HG03521 (cell line): ENCODE data around the gene NDUFS8.

Source experiments
- ATAC-seq: cut with Tn5 transposase; IDR thresholded peaks from one replicate; pipeline ENCODE4 v1.9.1; 2021; ENCODE audit warnings: mild to moderate bottlenecking, moderate library complexity; ENCODE audit not compliant: unreplicated experiment

NDUFS8 gene

GRCh38 chr11:68048681-68049508, 18.4 kb downstream of the NDUFS8 start:
- ATAC-seq = no peak

GRCh38 chr11:68049509-68050370, 19.3 kb downstream of the NDUFS8 start:
- ATAC-seq = no peak

- ATAC-seq = no peak
Measured at GRCh38 chr11:68050371-68050841, 19.9 kb downstream of the NDUFS8 start.

GRCh38 chr11:68051191-68052136, 21.0 kb downstream of the NDUFS8 start:
- ATAC-seq = no peak

- ATAC-seq = no peak
Measured at GRCh38 chr11:68052137-68052873, 21.8 kb downstream of the NDUFS8 start.

GRCh38 chr11:68053117-68053516, 22.6 kb downstream of the NDUFS8 start:
- ATAC-seq = no peak

- no peak for ATAC-seq
Measured at GRCh38 chr11:68053981-68054812, 23.7 kb downstream of the NDUFS8 start.

GRCh38 chr11:68056317-68057285, 26.1 kb downstream of the NDUFS8 start:
- no peak for ATAC-seq

GRCh38 chr11:68057807-68058206, 27.3 kb downstream of the NDUFS8 start:
- no peak for ATAC-seq

GRCh38 chr11:68061508-68061907, 31.0 kb downstream of the NDUFS8 start:
- ATAC-seq = no peak

GRCh38 chr11:68064926-68065325, 34.4 kb downstream of the NDUFS8 start:
- no peak for ATAC-seq

- ATAC-seq = no peak
Measured at GRCh38 chr11:68065841-68066240, 35.4 kb downstream of the NDUFS8 start.

GRCh38 chr11:68066742-68067141, 36.3 kb downstream of the NDUFS8 start:
- no peak for ATAC-seq

- no peak for ATAC-seq
Measured at GRCh38 chr11:68067991-68068390, 37.5 kb downstream of the NDUFS8 start.

GRCh38 chr11:68071281-68072048, 41.0 kb downstream of the NDUFS8 start:
- ATAC-seq = no peak

GRCh38 chr11:68074584-68075352, 44.3 kb downstream of the NDUFS8 start:
- no peak for ATAC-seq
